HG02759 (cell line): ENCODE results near the gene THAP4.

Experiments
- ATAC-seq: cut with Tn5 transposase; IDR thresholded peaks from one replicate; pipeline ENCODE4 v1.9.1; 2021; ENCODE audit warnings: mild to moderate bottlenecking, moderate library complexity; ENCODE audit not compliant: unreplicated experiment

THAP4 gene

GRCh38 chr2:241637018-241637794 is at the start of gene THAP4, which contains the start of gene ATG4B:
THAP4 (minus strand) TSS chr2:241637158; CDS start chr2:241637017, 141 bp downstream.
ATG4B (plus strand) TSS chr2:241637693; CDS start chr2:241637715, 22 bp downstream.
- ATAC-seq, result peak; percentile 70

GRCh38 chr2:241686324-241686649 is 49.3 kb upstream of the THAP4 start:
- no peak for ATAC-seq

GRCh38 chr2:241680827-241681599 is 44.1 kb upstream of the THAP4 start:
- ATAC-seq, result no peak

- ATAC-seq, result no peak
These were observed 43.1 kb upstream of the THAP4 start for GRCh38 chr2:241680044-241680443.

- ATAC-seq, result no peak
These were observed 42.0 kb upstream of the THAP4 start for GRCh38 chr2:241678784-241679540.

- ATAC-seq, result no peak
These were observed 41.3 kb upstream of the THAP4 start for GRCh38 chr2:241678307-241678706.

GRCh38 chr2:241677392-241677791 is 40.4 kb upstream of the THAP4 start:
- ATAC-seq, result no peak

GRCh38 chr2:241676665-241677064 is 39.7 kb upstream of the THAP4 start:
- ATAC-seq, result no peak

- ATAC-seq, result no peak
These were observed 38.9 kb upstream of the THAP4 start for GRCh38 chr2:241675885-241676284.

GRCh38 chr2:241673797-241674725 is 37.1 kb upstream of the THAP4 start:
- no peak for ATAC-seq

- ATAC-seq, result no peak
These were observed 36.3 kb upstream of the THAP4 start for GRCh38 chr2:241673189-241673663.

GRCh38 chr2:241672243-241673188 is 35.6 kb upstream of the THAP4 start:
- no peak for ATAC-seq

GRCh38 chr2:241671457-241672240 is 34.7 kb upstream of the THAP4 start:
- ATAC-seq, result no peak

GRCh38 chr2:241670333-241671110 is 33.6 kb upstream of the THAP4 start:
- no peak for ATAC-seq

GRCh38 chr2:241668839-241669238 is 31.9 kb upstream of the THAP4 start:
- ATAC-seq, result no peak

GRCh38 chr2:241668354-241668753 is 31.4 kb upstream of the THAP4 start:
- no peak for ATAC-seq

- no peak for ATAC-seq
These were observed 29.9 kb upstream of the THAP4 start for GRCh38 chr2:241666627-241667400.
